Ovary (tissue), 9 donors: ENCODE results near the gene TMEM117. TPM values are rescaled to one million over a fixed set of nuclear protein-coding genes. Genes with fewer than 3 reads are reported as not detected.

Experiments used
- DNase-seq, 5 donors: peaks; one replicate each; pipeline ENCODE4 v3.0.0-alpha.2; 2019 to 2020
- H3K27ac ChIP-seq, 2 donors: fragments of 200-600 bp; one replicate each; pipeline versions ENCODE4 v1.5.1 to v1.8.0; 2019 to 2022
- H3K27me3 ChIP-seq: fragments of 200-600 bp; one replicate; pipeline ENCODE4 v1.8.0; 2022
- H3K36me3 ChIP-seq: fragments of 200-600 bp; sonication (generic); one replicate; pipeline ENCODE4 v1.5.1; 2019
- H3K4me1 ChIP-seq: one replicate; pipeline ENCODE4 v1.8.1; 2013; ENCODE audit warnings: mild to moderate bottlenecking, moderate library complexity; ENCODE audit not compliant: insufficient read depth
- H3K4me3 ChIP-seq: fragments of 200-600 bp; sonication (generic); one replicate; pipeline ENCODE4 v1.5.1; 2017
- H3K9me3 ChIP-seq, 2 donors: fragments of 200-600 bp in 1 of 2; sonication (generic) in 1 of 2; one replicate each; pipeline versions ENCODE4 v1.5.1 to v1.8.1; 2013 to 2019; ENCODE audit warnings: mild to moderate bottlenecking in 1 of 2, moderate library complexity in 1 of 2
- CTCF ChIP-seq, 3 donors: fragments of 450-650 bp in 2 of 3; fragments of 200-600 bp in 1 of 3; IDR thresholded peaks; one replicate each; pipeline versions ENCODE4 v1.5.1 to v1.8.0; 2016 to 2022; ENCODE audit warnings: antibody characterized with exemption in 3 of 3, mild to moderate bottlenecking in 1 of 3
- EP300 ChIP-seq: sonication (generic); formaldehyde crosslinking; IDR thresholded peaks from one replicate; pipeline ENCODE4 v1.6.1; 2017; ENCODE audit warnings: antibody characterized with exemption
- POLR2A ChIP-seq: fragments of 450-650 bp; IDR thresholded peaks from one replicate; pipeline ENCODE4 v1.6.1; 2017; ENCODE audit warnings: antibody characterized with exemption, mild to moderate bottlenecking, moderate library complexity
- WGBS, 3 donors: extraction: QIAGEN DNeasy Blood & Tissue Kit in 1 of 3; methylation state at CpG; one replicate each; pipeline versions ENCODE4 v1.1.5 to v1.1.7; 2013 to 2017; 5-methylcytosine and 5-hydroxymethylcytosine counted together
- intact Hi-C, 4 donors: fragments of 100-400 bp; cut with DNase I; formaldehyde crosslinking; loops; one replicate each; pipeline versions ENCODE4 v1.11.0 to v1.15.1; 2022 to 2023
- polyA plus RNA-seq, 2 donors: library from polyadenylated mRNA; stranded (reverse); fragments of 200-250 nt in 1 of 2; fragments of 350-450 nt in 1 of 2; fragmentation: Illumina TruSeq in 1 of 2; extraction: RNeasy Lipid Tissue Mini Kit (QIAGEN cat#74804) in 1 of 2; gene quantifications; one replicate each; pipeline ENCODE4 v1.2.3, GENCODE V29; 2013 to 2014
- total RNA-seq, 7 donors: library from RNA; depleted of rRNA in 2 of 7; stranded (reverse); fragments of >200 nt in 2 of 7; fragmentation: NEBNext Ultra II Directional in 3 of 7; extraction: Animal tissue kit (Norgen Biotek cat#: 25700) in 3 of 7; gene quantifications; one replicate each; pipeline versions ENCODE4 v1.1.0 to v1.2.4, GENCODE V29; 2016 to 2023
- donor health status: DM: no; HTN: no; CAD: no; lungs with moderate emphysema.
- donor health status: DM: no; HTN: no; CAD: no.
- donor health status: Bipolar disorder and iron deficiency.
- donor health status: DM: yes; HTN: yes; CAD: no.
- donor health status: DM: no; HTN: no; CAD: no.
- donor health status: DM: yes; HTN: yes; CAD: no.

The TMEM117 gene
- total and polyA plus RNA-seq, 9 donors: 3.5 to 19.3 (median 6.3) TPM

- intact Hi-C loops: no loop called here
- Histone ChIP-seq H3K36me3 (no peaks in the 10 kb centered on the region), H3K27me3 (no peaks in the 10 kb centered on the region), H3K4me3 (no peak overlapping the region), H3K27ac (no peak overlapping the region), H3K9me3 (no peaks in the 10 kb centered on the region), H3K4me1 (no peaks in the 10 kb centered on the region)
- 75 to 78% (median 75%) methylated on average over 3 of the region's 3 CpGs for WGBS, 3 donors
- DNase-seq: no peak
- TF ChIP-seq EP300 (no peak), POLR2A (no peak), CTCF (IDR thresholded peaks at IDR 0.05) (no peak)
Measured at GRCh38 chr12:43816168-43816567, 19.7 kb upstream of the TMEM117 start.

- 86 to 87% (median 87%) methylated on average over 8 of the region's 8 CpGs for WGBS, 3 donors
- DNase-seq: no peak
- Histone ChIP-seq H3K4me3 (no peak overlapping the region), H3K4me1 (no peaks in the 10 kb centered on the region), H3K9me3 (no peaks in the 10 kb centered on the region), H3K36me3 (no peaks in the 10 kb centered on the region), H3K27ac (no peak overlapping the region), H3K27me3 (no peaks in the 10 kb centered on the region)
- intact Hi-C loops: no loop called here
- TF ChIP-seq POLR2A: no peak
- TF ChIP-seq EP300: no peak
- no peak for TF ChIP-seq CTCF (IDR thresholded peaks at IDR 0.05)
Measured at GRCh38 chr12:43824207-43824775, 11.6 kb upstream of the TMEM117 start.

GRCh38 chr12:43826681-43827080 lies 9.2 kb upstream of the TMEM117 start:
- intact Hi-C loops: no loop called here
- DNase-seq: no peak
- H3K27me3 ChIP-seq: no peaks in the 10 kb centered on the region
- H3K36me3 ChIP-seq: no peaks in the 10 kb centered on the region
- TF ChIP-seq EP300 (no peak), CTCF (IDR thresholded peaks at IDR 0.05) (no peak), POLR2A (no peak)
- H3K27ac ChIP-seq: no peak overlapping the region
- WGBS, 3 donors: 88 to 92% (median 89%) methylated on average over 3 of the region's 3 CpGs
- H3K4me3 ChIP-seq: no peak overlapping the region
- no peaks in the 10 kb centered on the region for H3K4me1 ChIP-seq
- H3K9me3 ChIP-seq: no peaks in the 10 kb centered on the region

GRCh38 chr12:43827093-43827492 lies 8.8 kb upstream of the TMEM117 start:
- WGBS, 3 donors: 82 to 89% (median 82%) methylated on average over 1 of the region's 1 CpG
- intact Hi-C loops: no loop called here

More at GRCh38 chr12:43827093-43827492, 8.8 kb upstream of the TMEM117 start:
- Histone ChIP-seq H3K4me1 (no peaks in the 10 kb centered on the region), H3K9me3 (no peaks in the 10 kb centered on the region), H3K27me3 (no peaks in the 10 kb centered on the region), H3K4me3 (no peak overlapping the region), H3K36me3 (no peaks in the 10 kb centered on the region), H3K27ac (no peak overlapping the region)
- DNase-seq: no peak
- TF ChIP-seq POLR2A (no peak), CTCF (IDR thresholded peaks at IDR 0.05) (no peak), EP300 (no peak)
